ENCODE measurements around the gene HACD3.

Gene HACD3

GRCh38 chr15:65583701-65584100, 53.4 kb downstream of the HACD3 start:
- TF ChIP-seq CTCF (conservative IDR thresholded peaks at IDR 0.05; ENCODE audit: low read depth), result no peak
- ChIA-PET POLR2A (ENCODE audit: low non-redundant PET) (no interaction called here), CTCF (no interaction called here)
- no peak overlapping the region for H3K27ac ChIP-seq
- DNase-seq (ENCODE audit: low spot score), result no peak

- ChIA-PET CTCF (no interaction called here), POLR2A (ENCODE audit: low non-redundant PET) (no interaction called here)
- no peak overlapping the region for H3K27ac ChIP-seq
- TF ChIP-seq CTCF (conservative IDR thresholded peaks at IDR 0.05; ENCODE audit: low read depth), result no peak
- DNase-seq (ENCODE audit: low spot score), result no peak
These were observed 54.0 kb downstream of the HACD3 start for GRCh38 chr15:65584241-65584640.

- ChIA-PET CTCF (no interaction called here), POLR2A (ENCODE audit: low non-redundant PET) (no interaction called here)
- TF ChIP-seq CTCF (conservative IDR thresholded peaks at IDR 0.05; ENCODE audit: low read depth), result no peak
- H3K27ac ChIP-seq, result no peak overlapping the region
- no peak for DNase-seq (ENCODE audit: low spot score)
These were observed 56.8 kb downstream of the HACD3 start for GRCh38 chr15:65587094-65587493.

GRCh38 chr15:65595960-65596359, 65.7 kb downstream of the HACD3 start:
- H3K27ac ChIP-seq, result no peak overlapping the region
- ChIA-PET CTCF (interaction anchor here (0.7 kb wide), 1 partner anchor 271 kb away, joined by 3 read pairs; no protein-coding TSS in a partner anchor), POLR2A (ENCODE audit: low non-redundant PET) (no interaction called here)
- no peak for DNase-seq (ENCODE audit: low spot score)
- peak; percentile 25 for TF ChIP-seq CTCF (conservative IDR thresholded peaks at IDR 0.05; ENCODE audit: low read depth)

GRCh38 chr15:65598468-65598867, 68.2 kb downstream of the HACD3 start:
- CTCF ChIA-PET, result no interaction called here
- TF ChIP-seq CTCF (conservative IDR thresholded peaks at IDR 0.05; ENCODE audit: low read depth), result no peak
- no peak for DNase-seq (ENCODE audit: low spot score)
- POLR2A ChIA-PET (ENCODE audit: low non-redundant PET), result no interaction called here
- no peak overlapping the region for H3K27ac ChIP-seq

- no peak overlapping the region for H3K27ac ChIP-seq
- ChIA-PET CTCF (interaction anchor here (0.6 kb wide), 1 partner anchor 322 kb away, joined by 3 read pairs; no protein-coding TSS in a partner anchor), POLR2A (ENCODE audit: low non-redundant PET) (no interaction called here)
- DNase-seq (ENCODE audit: low spot score), result no peak
- no peak for TF ChIP-seq CTCF (conservative IDR thresholded peaks at IDR 0.05; ENCODE audit: low read depth)
These were observed 69.4 kb downstream of the HACD3 start for GRCh38 chr15:65599677-65600076.

GRCh38 chr15:65603134-65603533, 72.9 kb downstream of the HACD3 start:
- no peak for TF ChIP-seq CTCF (conservative IDR thresholded peaks at IDR 0.05; ENCODE audit: low read depth)
- POLR2A ChIA-PET (ENCODE audit: low non-redundant PET), result no interaction called here
- DNase-seq (ENCODE audit: low spot score), result no peak
- H3K27ac ChIP-seq, result no peak overlapping the region
- CTCF ChIA-PET, result no interaction called here
